ENCODE data around the gene DNAJB1. TPM values are rescaled to one million over a fixed set of nuclear protein-coding genes. Genes with fewer than 3 reads are reported as not detected.
"Not testable (repeated sequence)": the region's sequence is repeated elsewhere in the genome, so short reads cannot be mapped to it uniquely, and the experiment has no call there.

The DNAJB1 gene
- total and polyA plus RNA-seq, 2 of the 4 experiments (the other 2 are of a cell fraction) = 88.2 to 95.4 TPM

- H3K4me3 ChIP-seq (ENCODE audit: insufficient read depth, low read depth, low read length); POLR2A ChIA-PET (ENCODE audit: unreplicated experiment): not testable (repeated sequence)
- WGBS, 2 experiments (ENCODE audit: extremely low coverage in 2 of 2, insufficient read length in 1 of 2) = 80% methylated on average over 3 of the region's 22 CpGs; no CpG with 5 or more reads in 1 of the 2 experiments
Measured at GRCh38 chr19:14564652-14565297, 46.6 kb upstream of the DNAJB1 start.

More at GRCh38 chr19:14564652-14565297, 46.6 kb upstream of the DNAJB1 start:
- H3K9ac ChIP-seq (ENCODE audit: low read depth, low read length); H2BK15ac ChIP-seq (ENCODE audit: low read depth, low read length); DNase-seq; H3K4ac ChIP-seq (ENCODE audit: low read depth, low read length); H4K5ac ChIP-seq (ENCODE audit: low read depth, low read length); H4K91ac ChIP-seq (ENCODE audit: insufficient read depth, low read depth, low read length); dilution Hi-C loops (cut with HindIII; ENCODE audit: low sequenced_read_pairs, unreplicated experiment); H3K56ac ChIP-seq (ENCODE audit: extremely low read depth, insufficient read depth, low read length); intact Hi-C loops (cut with micrococcal nuclease); H3K14ac ChIP-seq (replicated peaks; ENCODE audit: low read depth, low read length); H3K9me1 ChIP-seq (ENCODE audit: insufficient read depth, low read length); H2BK5ac ChIP-seq (ENCODE audit: low read depth, low read length, poor library complexity, severe bottlenecking); H2AK5ac ChIP-seq (ENCODE audit: low read depth, low read length); H2BK20ac ChIP-seq (ENCODE audit: low read depth, low read length); H4K20me1 ChIP-seq (ENCODE audit: insufficient read depth, low read length); H2AFZ ChIP-seq (replicated peaks; ENCODE audit: low read length, poor library complexity); H2AK9ac ChIP-seq (replicated peaks; ENCODE audit: low read depth, low read length, poor library complexity); H3K27me3 ChIP-seq (ENCODE audit: control insufficient read depth, insufficient read depth, low read length); H4K8ac ChIP-seq (ENCODE audit: low read depth in 2 of 2, low read length in 2 of 2); H2BK120ac ChIP-seq (ENCODE audit: low read depth, low read length); H3K9me3 ChIP-seq (ENCODE audit: control insufficient read depth, insufficient read depth, low read length); H3K23ac ChIP-seq (ENCODE audit: low read depth, low read length); H3K27ac ChIP-seq (ENCODE audit: insufficient read depth, low read length); H3K4me1 ChIP-seq (ENCODE audit: control insufficient read depth, insufficient read depth, low read length); H3K18ac ChIP-seq (ENCODE audit: low read depth, low read length); CTCF ChIA-PET; ATAC-seq (ENCODE audit: low read depth); BruUV-seq (replicated peaks); H3K4me2 ChIP-seq (ENCODE audit: low read depth, low read length): not testable (repeated sequence)
- Histone ChIP-seq H3K79me1 (ENCODE audit: low read depth in 1 of 2, low read length in 2 of 2) (peaks cover 15 to 30% of the 10 kb centered on the region in 2 experiments), H3K36me3 (ENCODE audit: control insufficient read depth, insufficient read depth, low read length) (peaks cover 17% of the 10 kb centered on the region)
- in situ Hi-C loops (cut with MboI; ENCODE audit: low sequenced_read_pairs) = loop anchor here (25.0 kb wide), 1 partner anchor 873 kb away; the partner anchor contains the start of gene WIZ

All from IMR-90 (cell line).